HepG2 (cell line): ENCODE measurements around the gene ADARB2. TPM values are rescaled to one million over a fixed set of nuclear protein-coding genes. Genes with fewer than 3 reads are reported as not detected.

Source experiments
- ATAC-seq: fragments of 200-7000 bp; cut with Tn5 transposase; 3 replicates; pipeline ENCODE4 v1.9.1; 2020; ENCODE audit warnings: mild to moderate bottlenecking, moderate library complexity
- BruUV-seq: library from RNA; stranded (reverse); fragments of 400-500 nt; replicated peaks from 2 replicates; lab custom pipeline; 2021; lab: Mats Ljungman, UMichigan
- CTCF ChIA-PET: fragments of 300-600 bp; formaldehyde crosslinking; extraction: SDS; loops from one replicate; lab custom pipeline; 2021; ENCODE audit warnings: low total read pairs, inconsistent platforms, low intra/inter-chr PET ratio; lab: Yijun Ruan, JAX
- POLR2A ChIA-PET: fragments of 350-600 bp; sonication (Branson Sonifier 250); formaldehyde crosslinking; loops from one replicate; lab custom pipeline; 2020; ENCODE audit warnings: antibody characterized with exemption, inconsistent platforms; lab: Yijun Ruan, JAX
- DNase-seq: peaks from one replicate; pipeline ENCODE4 v3.0.0-alpha.2; 2015; ENCODE audit warnings: low spot score
- FAIRE-seq: peaks from 3 replicates; lab custom pipeline; 2011; peaks lifted over from hg19 to GRCh38; lab: Jason Lieb, UNC
- H2AFZ ChIP-seq: one replicate; pipeline ENCODE4 v1.6.1; 2011; ENCODE audit warnings: low read length, inconsistent platforms
- H3K27ac ChIP-seq: fragments of 300-600 bp; 3 replicates; pipeline ENCODE4 v1.8.0; 2011; ENCODE audit warnings: mixed run types, mild to moderate bottlenecking, mixed read lengths, low read length, inconsistent platforms; ENCODE audit not compliant: insufficient read depth; ENCODE audit errors: extremely low read length
- H3K27me3 ChIP-seq, 2 experiments: fragments of 200-600 bp in 1 of 2; 2 replicates in 1 of 2; 3 replicates in 1 of 2; pipeline versions ENCODE4 v1.6.0 to v1.8.0; 2011; ENCODE audit warnings: low read length in 2 of 2, mild to moderate bottlenecking in 2 of 2, moderate library complexity in 2 of 2, inconsistent platforms in 1 of 2; ENCODE audit not compliant: insufficient read depth in 2 of 2, control insufficient read depth in 1 of 2
- H3K36me3 ChIP-seq, 2 experiments: fragments of 200-600 bp in 1 of 2; replicated peaks in 1 of 2; 2 replicates in 1 of 2; 3 replicates in 1 of 2; pipeline versions ENCODE4 v1.5.1 to v1.8.0; 2011; ENCODE audit warnings: low read length in 2 of 2, inconsistent platforms in 1 of 2; ENCODE audit not compliant: insufficient read depth in 2 of 2, control insufficient read depth in 1 of 2
- H3K4me1 ChIP-seq: 2 replicates; pipeline ENCODE4 v1.5.1; 2012; ENCODE audit warnings: low read length, inconsistent platforms; ENCODE audit not compliant: insufficient read depth
- H3K4me2 ChIP-seq: 2 replicates; pipeline ENCODE4 v1.6.0; 2011; ENCODE audit warnings: low read depth, low read length, inconsistent platforms
- H3K4me3 ChIP-seq, 3 experiments: fragments of 200-600 bp in 1 of 3; sonication (generic), shearing (Covaris generic) in 1 of 3; replicated peaks in 1 of 3; 2 replicates each; pipeline ENCODE4 v1.5.1; 2011 to 2016; ENCODE audit warnings: low read length in 3 of 3, inconsistent platforms in 2 of 3, low read depth in 2 of 3, mild to moderate bottlenecking in 2 of 3, control low read depth in 1 of 3, mixed read lengths in 1 of 3; ENCODE audit not compliant: insufficient read depth in 1 of 3
- H3K79me2 ChIP-seq: one replicate; pipeline ENCODE4 v1.6.1; 2011; ENCODE audit warnings: low read length, inconsistent platforms; ENCODE audit not compliant: insufficient read depth
- H3K9ac ChIP-seq: 2 replicates; pipeline ENCODE4 v1.6.0; 2011; ENCODE audit warnings: mild to moderate bottlenecking, low read depth, low read length, inconsistent platforms; ENCODE audit not compliant: insufficient read depth
- H3K9me3 ChIP-seq: 2 replicates; pipeline ENCODE4 v1.5.1; 2012; ENCODE audit warnings: mild to moderate bottlenecking, low read length
- H4K20me1 ChIP-seq: 2 replicates; pipeline ENCODE4 v1.6.0; 2011; ENCODE audit warnings: inconsistent platforms, mild to moderate bottlenecking, low read length, moderate library complexity; ENCODE audit not compliant: insufficient read depth
- HDAC2 ChIP-seq: sonication (generic); formaldehyde crosslinking; IDR thresholded peaks from 2 replicates; pipeline ENCODE4 v1.4.0; 2020; ENCODE audit warnings: missing genetic modification reagents
- KLF13 ChIP-seq: sonication (generic); formaldehyde crosslinking; IDR thresholded peaks from 2 replicates; pipeline ENCODE4 v1.4.0; 2020; ENCODE audit warnings: mild to moderate bottlenecking, missing genetic modification reagents
- PCBP2 ChIP-seq: fragments of 200-400 bp; formaldehyde crosslinking; optimal IDR thresholded peaks from 2 replicates; pipeline ENCODE3; 2018; ENCODE audit warnings: low read length, low read depth; ENCODE audit not compliant: poor library complexity, severe bottlenecking
- U2AF2 ChIP-seq: fragments of 200-400 bp; formaldehyde crosslinking; IDR thresholded peaks from 2 replicates; pipeline ENCODE4 v1.6.1; 2017; ENCODE audit warnings: low read depth, mild to moderate bottlenecking, low read length
- ZBTB7A ChIP-seq: sonication (generic); formaldehyde crosslinking; IDR thresholded peaks from 2 replicates; pipeline ENCODE4 v1.8.0; 2022; ENCODE audit warnings: mild to moderate bottlenecking, missing genetic modification reagents
- ZNF563 ChIP-seq: sonication (generic); formaldehyde crosslinking; IDR thresholded peaks from 2 replicates; pipeline ENCODE4 v1.8.0; 2022; ENCODE audit warnings: mild to moderate bottlenecking, moderate library complexity, missing genetic modification reagents
- WGBS: methylation state at CpG from one replicate; pipeline ENCODE4 v1.1.6; 2017; ENCODE audit warnings: low lambda C conversion rate; 5-methylcytosine and 5-hydroxymethylcytosine counted together
- in situ Hi-C: cut with HindIII; loops from 2 replicates; pipeline ENCODE4 v1.10.0; 2017; ENCODE audit warnings: low pct_unique_long_range_greater_than_20kb; ENCODE audit not compliant: extremely low pct_ligation_motif_present
- intact Hi-C: fragments of 100-400 bp; cut with micrococcal nuclease; formaldehyde crosslinking; loops from one replicate; pipeline ENCODE4 v1.10.0; 2022; ENCODE audit not compliant: unreplicated experiment
- polyA plus RNA-seq, 8 experiments: library from polyadenylated mRNA; depleted of rRNA in 3 of 8; stranded (reverse) in 7 of 8; unstranded in 1 of 8; fragments of >200 nt; fragmentation: Illumina TruSeq in 4 of 8; extraction: Trizol in 4 of 8; gene quantifications; 2 replicates each; pipeline versions ENCODE4 v1.2.1 to v1.2.3, GENCODE V29; 2011 to 2016; ENCODE audit warnings: low read depth in 4 of 8, missing spikeins in 1 of 8, mixed read lengths in 1 of 8; ENCODE audit not compliant: insufficient read depth in 1 of 8
- total RNA-seq, 5 experiments: library from RNA; depleted of rRNA; stranded (reverse); fragments of >200 nt; fragmentation: Illumina TruSeq; extraction: Trizol; gene quantifications; 2 replicates each; pipeline ENCODE4 v1.2.3, GENCODE V29; 2016; ENCODE audit warnings: low read depth in 1 of 5
- TF ChIP-seq, protein P1 (sequence below): sonication (generic); formaldehyde crosslinking; IDR thresholded peaks from 2 replicates; pipeline ENCODE4 v1.5.1; 2020; ENCODE audit warnings: mild to moderate bottlenecking, missing genetic modification reagents, borderline replicate concordance
- TF ChIP-seq, protein P2 (sequence below): sonication (generic); formaldehyde crosslinking; IDR thresholded peaks from 2 replicates; pipeline ENCODE4 v1.5.0; 2020; ENCODE audit warnings: mild to moderate bottlenecking, missing genetic modification reagents

Gene ADARB2
- total and polyA plus RNA-seq, 2 of the 13 experiments (the other 11 are each of a cell fraction or from before 2014, with no cell fraction given) = not detected

DNA sequence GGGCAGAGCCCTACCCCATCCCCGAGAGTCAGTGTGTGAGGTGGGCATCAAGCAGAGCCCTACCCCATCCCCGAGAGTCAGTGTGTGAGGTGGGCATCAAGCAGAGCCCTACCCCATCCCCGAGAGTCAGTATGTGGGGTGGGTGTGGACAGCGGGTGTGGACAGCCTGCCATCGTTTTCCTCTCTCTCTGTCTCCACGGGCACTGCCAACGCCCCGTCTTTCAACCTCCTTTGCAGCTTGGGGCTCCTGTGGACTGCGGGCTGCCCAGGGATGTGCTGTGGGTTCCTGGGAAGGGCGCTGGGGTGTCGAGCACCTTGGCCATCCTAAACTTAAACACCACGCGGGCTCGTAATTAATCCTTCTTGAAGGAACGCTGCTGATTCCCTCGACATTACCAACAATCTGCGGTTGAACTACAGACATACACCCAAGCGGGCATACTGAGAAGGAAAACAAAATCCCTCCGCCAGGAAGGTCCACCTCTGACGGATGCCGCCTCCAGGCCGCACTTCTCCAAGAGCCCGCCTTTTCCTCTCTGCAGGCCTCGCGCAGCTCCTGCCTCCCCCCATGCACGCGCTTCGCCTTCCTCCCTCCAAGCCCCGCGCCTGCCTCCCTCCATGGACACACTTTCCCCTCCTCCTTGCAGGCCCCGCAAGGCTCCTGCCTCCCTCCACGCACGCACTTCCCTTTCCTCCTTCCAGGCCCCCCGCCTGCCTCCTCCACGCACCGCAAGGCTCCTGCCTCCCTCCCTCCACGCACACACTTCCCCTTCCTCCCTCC lies 65.1 kb downstream of the ADARB2 start:
- DNase-seq (no peak), ATAC-seq (no peak)
- Histone ChIP-seq H3K9ac (no peak overlapping the region), H3K27me3 (peaks cover 1 to 42% of the 10 kb centered on the region in 2 experiments; a peak in 3 of 5 replicates), H3K4me1 (no peaks in the 10 kb centered on the region), H3K36me3 (no peaks in the 10 kb centered on the region), H4K20me1 (no peaks in the 10 kb centered on the region), H3K27ac (no peak overlapping the region), H2AFZ (no peak overlapping the region), H3K79me2 (no peaks in the 10 kb centered on the region), H3K9me3 (no peaks in the 10 kb centered on the region), H3K4me2 (no peak overlapping the region)
- ChIA-PET CTCF (no interaction called here), POLR2A (no interaction called here)
- in situ Hi-C loops = no loop called here
- BruUV-seq = no TSS peak
- intact Hi-C loops = no loop called here
- TF ChIP-seq ZBTB7A = no peak
- TF ChIP-seq U2AF2 = no peak
- TF ChIP-seq KLF13 (CRISPR knock-in tag) = no peak
- TF ChIP-seq, protein P1, sequence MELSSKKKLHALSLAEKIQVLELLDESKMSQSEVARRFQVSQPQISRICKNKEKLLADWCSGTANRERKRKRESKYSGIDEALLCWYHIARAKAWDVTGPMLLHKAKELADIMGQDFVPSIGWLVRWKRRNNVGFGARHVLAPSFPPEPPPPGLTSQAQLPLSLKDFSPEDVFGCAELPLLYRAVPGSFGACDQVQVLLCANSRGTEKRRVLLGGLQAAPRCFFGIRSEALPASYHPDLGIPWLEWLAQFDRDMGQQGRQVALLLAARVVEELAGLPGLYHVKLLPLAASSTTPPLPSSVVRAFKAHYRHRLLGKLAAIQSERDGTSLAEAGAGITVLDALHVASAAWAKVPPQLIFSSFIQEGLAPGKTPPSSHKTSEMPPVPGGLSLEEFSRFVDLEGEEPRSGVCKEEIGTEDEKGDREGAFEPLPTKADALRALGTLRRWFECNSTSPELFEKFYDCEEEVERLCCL (CRISPR knock-in tag) = no peak
- no peak for TF ChIP-seq HDAC2 (CRISPR knock-in tag)
- TF ChIP-seq PCBP2 = no peak
- TF ChIP-seq, protein P2, sequence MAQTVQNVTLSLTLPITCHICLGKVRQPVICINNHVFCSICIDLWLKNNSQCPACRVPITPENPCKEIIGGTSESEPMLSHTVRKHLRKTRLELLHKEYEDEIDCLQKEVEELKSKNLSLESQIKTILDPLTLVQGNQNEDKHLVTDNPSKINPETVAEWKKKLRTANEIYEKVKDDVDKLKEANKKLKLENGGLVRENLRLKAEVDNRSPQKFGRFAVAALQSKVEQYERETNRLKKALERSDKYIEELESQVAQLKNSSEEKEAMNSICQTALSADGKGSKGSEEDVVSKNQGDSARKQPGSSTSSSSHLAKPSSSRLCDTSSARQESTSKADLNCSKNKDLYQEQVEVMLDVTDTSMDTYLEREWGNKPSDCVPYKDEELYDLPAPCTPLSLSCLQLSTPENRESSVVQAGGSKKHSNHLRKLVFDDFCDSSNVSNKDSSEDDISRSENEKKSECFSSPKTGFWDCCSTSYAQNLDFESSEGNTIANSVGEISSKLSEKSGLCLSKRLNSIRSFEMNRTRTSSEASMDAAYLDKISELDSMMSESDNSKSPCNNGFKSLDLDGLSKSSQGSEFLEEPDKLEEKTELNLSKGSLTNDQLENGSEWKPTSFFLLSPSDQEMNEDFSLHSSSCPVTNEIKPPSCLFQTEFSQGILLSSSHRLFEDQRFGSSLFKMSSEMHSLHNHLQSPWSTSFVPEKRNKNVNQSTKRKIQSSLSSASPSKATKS = no peak
- no peak for TF ChIP-seq ZNF563 (CRISPR knock-in tag)
- TF ChIP-seq, all 625 proteins: peak for 0
- WGBS = 52% methylated on average over 30 of the region's 37 CpGs
- no peak for FAIRE-seq
- no peak overlapping the region for H3K4me3 ChIP-seq
